22Rv1 (cell line): Measurements from ENCODE around the gene DGCR2.

Experiments used
- H3K27ac ChIP-seq: fragments of 450-650 bp; 2 replicates; pipeline ENCODE4 v1.5.1; 2017
- ZFX ChIP-seq: fragments of 450-650 bp; IDR thresholded peaks from 2 replicates; pipeline ENCODE4 v1.6.1; 2017; ENCODE audit warnings: antibody characterized with exemption, borderline replicate concordance
- TF ChIP-seq, protein P1 (sequence below): fragments of 450-650 bp; IDR thresholded peaks from 2 replicates; pipeline ENCODE4 v1.5.1; 2017; ENCODE audit warnings: mild to moderate bottlenecking

Gene DGCR2

DNA sequence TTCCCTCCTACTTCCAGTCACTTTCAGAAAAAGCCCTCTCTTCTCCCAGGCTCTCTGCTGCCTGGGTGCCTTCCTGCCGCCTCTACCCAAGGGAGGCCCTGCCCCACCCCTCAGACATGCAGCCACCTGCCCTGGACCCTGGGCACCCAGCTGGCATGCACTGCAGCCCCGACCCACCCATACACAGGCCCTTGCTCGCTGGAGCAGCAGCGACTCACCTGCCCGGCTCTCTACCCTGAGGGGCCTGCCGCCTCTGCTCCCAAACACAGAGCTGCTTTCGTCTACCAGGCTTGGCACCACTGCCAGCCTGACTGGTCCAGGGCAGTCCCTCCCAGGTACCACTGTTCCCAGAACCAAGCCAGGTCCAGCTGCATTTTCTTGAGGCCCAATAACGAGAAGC, 7.7 kb upstream of the DGCR2 start:
- H3K27ac ChIP-seq, result no peak overlapping the region
- TF ChIP-seq, protein P1, sequence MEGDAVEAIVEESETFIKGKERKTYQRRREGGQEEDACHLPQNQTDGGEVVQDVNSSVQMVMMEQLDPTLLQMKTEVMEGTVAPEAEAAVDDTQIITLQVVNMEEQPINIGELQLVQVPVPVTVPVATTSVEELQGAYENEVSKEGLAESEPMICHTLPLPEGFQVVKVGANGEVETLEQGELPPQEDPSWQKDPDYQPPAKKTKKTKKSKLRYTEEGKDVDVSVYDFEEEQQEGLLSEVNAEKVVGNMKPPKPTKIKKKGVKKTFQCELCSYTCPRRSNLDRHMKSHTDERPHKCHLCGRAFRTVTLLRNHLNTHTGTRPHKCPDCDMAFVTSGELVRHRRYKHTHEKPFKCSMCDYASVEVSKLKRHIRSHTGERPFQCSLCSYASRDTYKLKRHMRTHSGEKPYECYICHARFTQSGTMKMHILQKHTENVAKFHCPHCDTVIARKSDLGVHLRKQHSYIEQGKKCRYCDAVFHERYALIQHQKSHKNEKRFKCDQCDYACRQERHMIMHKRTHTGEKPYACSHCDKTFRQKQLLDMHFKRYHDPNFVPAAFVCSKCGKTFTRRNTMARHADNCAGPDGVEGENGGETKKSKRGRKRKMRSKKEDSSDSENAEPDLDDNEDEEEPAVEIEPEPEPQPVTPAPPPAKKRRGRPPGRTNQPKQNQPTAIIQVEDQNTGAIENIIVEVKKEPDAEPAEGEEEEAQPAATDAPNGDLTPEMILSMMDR, result no peak
- no peak for TF ChIP-seq ZFX

DNA sequence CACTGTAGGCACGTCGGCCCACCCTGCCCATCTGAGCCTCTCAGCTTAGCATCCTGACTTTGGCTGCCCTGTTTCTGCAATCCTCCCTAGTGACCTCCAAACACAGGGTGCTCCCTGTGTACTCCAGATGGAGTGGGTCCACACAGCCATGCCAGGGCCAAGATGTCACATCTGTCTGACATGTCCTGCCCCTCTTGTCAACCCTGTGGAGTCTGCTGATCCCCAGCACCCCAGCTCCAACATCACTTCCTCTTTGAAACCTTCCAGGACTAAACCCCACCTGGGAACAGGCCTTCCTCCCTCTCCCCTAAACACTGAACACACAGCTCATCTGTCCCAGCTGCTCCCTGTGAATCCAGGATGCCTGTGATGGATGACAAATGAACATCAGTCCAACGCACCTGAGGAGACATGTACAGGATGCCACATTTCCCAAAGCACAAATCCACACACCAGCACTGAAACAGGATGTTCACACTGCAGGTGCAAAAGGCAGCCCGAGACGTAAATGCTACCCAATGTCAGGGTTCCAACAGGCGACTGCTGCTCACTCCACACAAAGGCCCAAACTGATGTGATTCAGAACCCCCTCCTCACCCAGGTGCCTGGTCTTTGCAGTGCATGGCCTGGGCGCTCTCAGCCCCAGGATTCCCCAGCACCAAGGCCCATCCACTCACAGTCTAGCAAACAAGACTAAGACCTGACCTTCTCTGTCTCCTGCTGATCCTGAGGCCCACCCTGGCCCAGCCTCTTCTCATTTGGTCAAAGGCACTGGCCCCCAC, 6.9 kb upstream of the DGCR2 start:
- TF ChIP-seq ZFX, result no peak
- TF ChIP-seq, protein P1, result no peak
- no peak overlapping the region for H3K27ac ChIP-seq

DNA sequence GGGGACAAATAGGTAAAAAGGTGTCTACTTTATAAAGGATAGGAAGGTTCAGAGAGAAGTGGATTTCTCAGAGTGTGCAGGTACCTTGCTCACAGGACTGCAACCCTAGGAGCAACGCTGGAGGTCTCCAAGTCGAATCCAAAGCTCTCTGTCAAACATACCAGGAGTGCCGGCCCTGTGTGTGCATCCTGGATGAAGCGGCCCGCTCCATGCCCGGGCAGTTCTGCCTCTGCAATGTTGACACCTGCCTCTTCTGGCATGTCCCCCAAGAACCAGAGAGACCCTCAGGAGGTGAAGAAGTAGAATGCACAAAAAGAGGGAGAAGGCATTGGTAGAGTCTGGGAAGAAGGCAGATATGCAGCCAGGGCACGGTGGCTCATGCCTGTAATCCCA, 5.8 kb upstream of the DGCR2 start:
- no peak overlapping the region for H3K27ac ChIP-seq
- TF ChIP-seq, protein P1, result no peak
- TF ChIP-seq ZFX, result no peak

DNA sequence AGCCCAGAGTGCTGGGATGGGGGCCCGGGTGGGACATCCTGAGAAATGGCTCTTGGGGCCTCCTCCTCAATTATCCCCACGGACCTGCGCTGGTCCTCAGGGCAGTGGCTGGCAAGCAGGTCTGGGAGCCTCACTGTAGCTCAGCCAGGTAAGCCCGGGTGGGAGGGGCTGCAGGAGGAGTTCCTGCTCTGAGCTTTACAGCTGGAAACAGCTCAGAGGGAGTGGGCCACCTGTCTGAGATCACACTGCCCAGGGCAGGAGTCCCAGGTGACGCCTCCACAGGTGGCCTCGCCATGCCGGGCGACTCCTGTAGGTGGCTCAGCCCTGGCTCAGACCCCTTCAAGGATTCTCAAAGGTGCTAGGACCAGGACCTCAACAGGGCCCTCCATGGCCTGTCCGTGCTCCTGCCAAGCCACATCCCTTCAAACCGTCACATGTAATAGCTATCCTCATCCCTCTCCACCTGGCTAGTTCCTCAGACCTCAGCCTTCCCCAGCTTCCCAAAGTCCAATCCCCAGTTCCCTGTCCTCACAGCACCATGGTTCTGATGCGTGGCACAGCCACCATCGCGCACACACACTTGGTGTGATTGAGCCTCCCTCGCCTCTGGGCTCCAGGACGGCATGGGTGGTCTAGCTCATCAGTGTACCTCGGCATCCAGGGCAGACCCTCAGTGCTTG, 5.3 kb upstream of the DGCR2 start:
- no peak overlapping the region for H3K27ac ChIP-seq
- TF ChIP-seq, protein P1, result no peak
- TF ChIP-seq ZFX, result no peak

DNA sequence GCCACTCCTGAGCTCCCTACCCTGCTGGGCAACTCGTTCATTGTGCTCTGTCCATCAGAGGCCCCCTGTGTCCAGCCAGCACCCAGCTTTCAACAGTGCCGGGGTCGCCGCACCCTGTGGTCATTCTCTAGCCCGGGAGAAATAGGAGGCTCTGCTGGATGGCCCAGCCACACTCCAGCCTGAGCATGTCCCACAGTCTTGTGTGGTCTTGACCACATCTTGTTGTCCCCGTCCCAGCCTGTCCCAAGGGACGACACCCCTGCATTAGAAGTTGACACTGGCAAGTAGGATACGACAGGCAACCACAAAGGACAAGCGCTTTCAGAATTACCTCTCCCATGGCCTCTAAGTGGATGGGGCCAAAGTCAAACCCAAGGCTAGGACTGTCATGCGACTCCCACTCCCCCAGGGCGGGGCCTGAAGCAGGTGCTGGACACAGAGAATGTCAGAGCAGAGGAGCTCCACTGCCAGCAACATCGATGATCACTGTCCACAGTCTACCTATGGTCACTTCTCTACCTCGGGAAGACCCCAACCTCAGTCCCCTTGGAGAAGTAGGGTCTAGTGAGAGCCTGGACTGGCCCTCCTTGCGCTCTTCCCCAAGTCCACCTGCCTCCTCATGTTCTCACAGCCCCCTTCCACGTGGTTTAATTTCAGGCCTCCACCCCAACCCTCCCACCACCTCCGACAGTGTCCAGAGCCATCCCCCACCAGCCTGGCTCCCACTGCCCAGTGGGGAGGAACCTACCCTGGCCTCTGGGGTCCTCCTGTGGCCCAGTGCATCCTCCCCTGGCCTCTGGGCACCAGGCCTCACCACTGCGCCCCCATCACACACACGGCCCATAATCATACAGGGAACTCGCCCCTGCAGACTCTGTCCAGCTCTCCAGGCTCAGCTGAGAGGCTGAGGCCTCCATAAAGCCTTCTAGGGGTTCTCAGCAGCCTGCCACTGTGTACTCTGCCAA, 4.4 kb upstream of the DGCR2 start:
- TF ChIP-seq, protein P1, result no peak
- TF ChIP-seq ZFX, result no peak

DNA sequence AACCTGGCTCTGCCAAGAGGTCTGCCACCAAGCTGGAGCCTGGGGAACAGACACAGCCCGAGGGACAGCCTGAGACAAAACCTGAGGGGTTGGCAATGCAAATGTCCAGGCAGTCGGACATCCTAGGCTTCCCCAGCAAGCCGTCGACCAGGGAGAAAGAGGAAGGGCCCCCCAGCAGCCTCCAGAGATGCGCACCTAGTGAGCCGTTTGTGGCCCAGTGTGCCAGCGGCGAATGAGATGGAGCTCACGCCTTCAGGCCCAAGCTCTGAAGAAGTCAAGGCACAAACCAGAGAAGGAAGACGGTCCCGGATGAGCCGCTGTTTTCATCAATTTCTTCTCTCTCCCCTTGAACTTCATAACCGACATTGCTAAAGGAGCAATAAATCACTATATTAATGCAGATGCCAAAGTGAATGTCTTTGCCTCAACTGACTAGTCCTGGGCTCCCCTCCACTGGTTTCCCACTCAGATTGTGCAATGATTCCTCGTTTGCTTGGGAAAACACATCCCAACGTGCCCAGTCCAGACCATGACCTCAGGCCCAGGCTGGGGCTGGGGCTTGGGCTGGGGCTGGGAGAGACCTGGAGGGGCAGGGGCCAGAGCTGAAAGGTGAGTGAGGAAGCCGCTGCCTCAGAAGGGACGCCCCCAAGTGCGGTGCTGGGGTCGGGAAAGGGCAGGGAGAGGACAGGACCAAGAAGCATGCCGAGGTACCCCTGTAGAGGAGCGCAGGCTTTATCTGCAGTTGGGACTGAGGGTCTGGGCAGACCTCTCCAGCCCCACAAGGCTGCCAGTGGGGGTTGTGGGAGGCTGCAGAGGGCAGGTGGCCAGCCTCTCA, 3.5 kb upstream of the DGCR2 start:
- TF ChIP-seq, protein P1, result no peak
- TF ChIP-seq ZFX, result no peak
- H3K27ac ChIP-seq, result no peak overlapping the region

More for the DNA sequence above, 4.4 kb upstream of the DGCR2 start:
- H3K27ac ChIP-seq, result no peak overlapping the region
